ENCODE data around the gene CRISPLD2. TPM values are rescaled to one million over a fixed set of nuclear protein-coding genes. Genes with fewer than 3 reads are reported as not detected.

Gene CRISPLD2
- total RNA-seq, 1 experiment from 2014 or later: 9.4 TPM

GRCh38 chr16:84907575-84907974 lies 87.8 kb downstream of the CRISPLD2 start:
- TF ChIP-seq CDX4 (CRISPR knock-in tag; IDR thresholded peaks at IDR 0.05; ENCODE audit: borderline replicate concordance) (no peak), JAZF1 (CRISPR knock-in tag; IDR thresholded peaks at IDR 0.05) (no peak), ZNF281 (CRISPR knock-in tag; IDR thresholded peaks at IDR 0.05) (no peak), E2F4 (CRISPR knock-in tag; IDR thresholded peaks at IDR 0.05; ENCODE audit: borderline replicate concordance, low read depth) (no peak), OVOL2 (CRISPR knock-in tag; IDR thresholded peaks at IDR 0.05; ENCODE audit: borderline replicate concordance) (no peak), E2F5 (CRISPR knock-in tag; IDR thresholded peaks at IDR 0.05) (no peak), ZNF425 (CRISPR knock-in tag; conservative IDR thresholded peaks at IDR 0.05) (no peak), HMGA2 (CRISPR knock-in tag; IDR thresholded peaks at IDR 0.05) (no peak), STAT6 (CRISPR knock-in tag; conservative IDR thresholded peaks at IDR 0.05; ENCODE audit: low read depth) (no peak), GRHL2 (CRISPR knock-in tag; IDR thresholded peaks at IDR 0.05; ENCODE audit: insufficient replicate concordance, severe bottlenecking) (no peak)
- ChIA-PET POLR2A (no interaction called here), CTCF (no interaction called here)
- no peaks in the 10 kb centered on the region for H3K4me1 Mint-ChIP-seq
- no peak overlapping the region for H3K4me3 Mint-ChIP-seq
- H3K9me3 Mint-ChIP-seq: no peaks in the 10 kb centered on the region
- H3K27me3 Mint-ChIP-seq (ENCODE audit: low read depth): no peaks in the 10 kb centered on the region
- DNase-seq (ENCODE audit: low spot score) (no peak), ATAC-seq (no peak)
- H3K36me3 Mint-ChIP-seq: no peaks in the 10 kb centered on the region
- H3K27ac Mint-ChIP-seq: no peak overlapping the region

GRCh38 chr16:84909476-84910085 lies 89.8 kb downstream of the CRISPLD2 start:
- H3K27ac Mint-ChIP-seq: no peak overlapping the region
- CTCF ChIA-PET: interaction anchor here (0.7 kb wide), 1 partner anchor 16 kb away, joined by 3 read pairs; no protein-coding TSS in a partner anchor
- POLR2A ChIA-PET: no interaction called here
- no peak overlapping the region for H3K4me3 Mint-ChIP-seq
- H3K4me1 Mint-ChIP-seq: no peaks in the 10 kb centered on the region
- ATAC-seq (no peak), DNase-seq (ENCODE audit: low spot score) (no peak)
- no peaks in the 10 kb centered on the region for H3K36me3 Mint-ChIP-seq
- H3K9me3 Mint-ChIP-seq: no peaks in the 10 kb centered on the region
- no peaks in the 10 kb centered on the region for H3K27me3 Mint-ChIP-seq (ENCODE audit: low read depth)
- TF ChIP-seq OVOL2 (CRISPR knock-in tag; IDR thresholded peaks at IDR 0.05; ENCODE audit: borderline replicate concordance): no peak
- no peak for TF ChIP-seq KAT7 (CRISPR knock-in tag; IDR thresholded peaks at IDR 0.05; ENCODE audit: borderline replicate concordance)
- TF ChIP-seq ESRRA (CRISPR knock-in tag; IDR thresholded peaks at IDR 0.05; ENCODE audit: borderline replicate concordance): no peak
- TF ChIP-seq ZBTB21 (CRISPR knock-in tag; IDR thresholded peaks at IDR 0.05; ENCODE audit: borderline replicate concordance): no peak
- no peak for TF ChIP-seq MYBL2 (CRISPR knock-in tag; IDR thresholded peaks at IDR 0.05)
- TF ChIP-seq AR (CRISPR knock-in tag; IDR thresholded peaks at IDR 0.05): no peak
- no peak for TF ChIP-seq NFE2L1 (CRISPR knock-in tag; IDR thresholded peaks at IDR 0.05)
- TF ChIP-seq STAT6 (CRISPR knock-in tag; conservative IDR thresholded peaks at IDR 0.05; ENCODE audit: low read depth): no peak

All from WTC11 (cell line).